Psoas muscle (tissue), 8 donors: ENCODE results near the gene SATB2. TPM values are rescaled to one million over a fixed set of nuclear protein-coding genes. Genes with fewer than 3 reads are reported as not detected.

Experiments
- ATAC-seq, 4 donors: fragments of 200-7000 bp; cut with Tn5 transposase; one replicate each; pipeline ENCODE4 v1.9.1; 2020; ENCODE audit warnings: moderate library complexity in 3 of 4, mild to moderate bottlenecking in 2 of 4
- DNase-seq, 2 donors: peaks; one replicate each; pipeline ENCODE4 v3.0.0-alpha.2; 2020
- H3K27ac ChIP-seq: fragments of 200-600 bp; one replicate; pipeline ENCODE4 v1.8.0; 2022
- H3K27me3 ChIP-seq, 3 donors: fragments of 200-600 bp in 1 of 3; one replicate each; pipeline versions ENCODE4 v1.6.1 to v1.8.0; 2013 to 2022; ENCODE audit warnings: low read length in 2 of 3, mild to moderate bottlenecking in 2 of 3, moderate library complexity in 1 of 3; ENCODE audit not compliant: insufficient read depth in 3 of 3
- H3K36me3 ChIP-seq, 2 donors: fragments of 200-600 bp in 1 of 2; one replicate each; pipeline versions ENCODE4 v1.6.1 to v1.8.0; 2013 to 2022; ENCODE audit warnings: low read depth in 1 of 2, mild to moderate bottlenecking in 1 of 2, moderate library complexity in 1 of 2; ENCODE audit not compliant: insufficient read depth in 1 of 2
- H3K4me1 ChIP-seq: fragments of 200-600 bp; one replicate; pipeline ENCODE4 v1.8.0; 2022
- H3K4me3 ChIP-seq: fragments of 200-600 bp; one replicate; pipeline ENCODE4 v1.8.0; 2022; ENCODE audit warnings: mild to moderate bottlenecking
- H3K9me3 ChIP-seq: fragments of 200-600 bp; one replicate; pipeline ENCODE4 v1.8.0; 2022
- CTCF ChIP-seq: fragments of 200-600 bp; IDR thresholded peaks from one replicate; pipeline ENCODE4 v1.8.0; 2022; ENCODE audit warnings: antibody characterized with exemption
- WGBS, 3 donors: extraction: QIAGEN DNeasy Blood & Tissue Kit; methylation state at CpG; one replicate each; pipeline versions ENCODE4 v1.1.6 to v1.1.7; 2013; 5-methylcytosine and 5-hydroxymethylcytosine counted together
- intact Hi-C, 2 donors: fragments of 100-400 bp; cut with DNase I; formaldehyde crosslinking; loops; one replicate each; pipeline versions ENCODE4 v1.11.0 to v1.14.2; 2022
- polyA plus RNA-seq, 3 donors: library from polyadenylated mRNA; stranded (reverse); fragments of 200-250 nt; gene quantifications; one replicate each; pipeline ENCODE4 v1.2.3, GENCODE V29; 2013
- total RNA-seq, 4 donors: library from RNA; stranded (reverse); fragmentation: NEBNext Ultra II Directional in 2 of 4; extraction: Animal tissue kit (Norgen Biotek cat#: 25700) in 2 of 4; gene quantifications; one replicate each; pipeline versions ENCODE4 v1.2.1 to v1.2.4, GENCODE V29; 2021 to 2023
- donor health status: healthy with polysubstance abuse.
- donor health status: DM: no; HTN: no; CAD: no; lungs with moderate emphysema.
- donor health status: Bipolar disorder and iron deficiency.
- donor health status: healthy.
- donor health status: DM: yes; HTN: yes; CAD: no.
- donor health status: DM: no; HTN: no; CAD: no.
- donor health status: DM: no; HTN: no; CAD: no.
- donor health status: DM: yes; HTN: yes; CAD: no.

SATB2 gene
- total and polyA plus RNA-seq, 7 donors = 0.46 to 2.4 (median 1.6) TPM

GRCh38 chr2:199449956-199450355 lies 7.8 kb downstream of the SATB2 start:
- no peak for ATAC-seq
- 90 to 92% (median 92%) methylated on average over 3 of the region's 3 CpGs for WGBS, 3 donors
- Histone ChIP-seq H3K9me3 (no peaks in the 10 kb centered on the region), H3K27ac (no peak overlapping the region), H3K27me3 (peaks cover 0 to 42% (median 12%) of the 10 kb centered on the region in 3 donors), H3K4me1 (no peaks in the 10 kb centered on the region), H3K4me3 (no peak overlapping the region), H3K36me3 (no peaks in the 10 kb centered on the region)
- no peak for DNase-seq
- intact Hi-C loops = no loop called here
- TF ChIP-seq CTCF = no peak

GRCh38 chr2:199449455-199449854 lies 8.3 kb downstream of the SATB2 start:
- intact Hi-C loops = no loop called here
- 81 to 92% (median 88%) methylated on average over 1 of the region's 1 CpG for WGBS, 3 donors
- no peak for DNase-seq
- ATAC-seq = no peak
- peaks cover 0 to 37% (median 12%) of the 10 kb centered on the region in 3 donors for H3K27me3 ChIP-seq
- no peak for TF ChIP-seq CTCF
- no peaks in the 10 kb centered on the region for H3K4me1 ChIP-seq
- H3K36me3 ChIP-seq = no peaks in the 10 kb centered on the region
- H3K27ac ChIP-seq = no peak overlapping the region
- no peaks in the 10 kb centered on the region for H3K9me3 ChIP-seq
- H3K4me3 ChIP-seq = no peak overlapping the region

- intact Hi-C loops = no loop called here
- 78 to 80% (median 80%) methylated on average over 10 of the region's 10 CpGs for WGBS, 3 donors
- ATAC-seq = no peak
- no peak for TF ChIP-seq CTCF
- Histone ChIP-seq H3K4me3 (no peak overlapping the region), H3K27ac (no peak overlapping the region), H3K27me3 (peaks cover 0 to 14% (median 12%) of the 10 kb centered on the region in 3 donors), H3K36me3 (no peaks in the 10 kb centered on the region), H3K4me1 (no peaks in the 10 kb centered on the region), H3K9me3 (no peaks in the 10 kb centered on the region)
- DNase-seq = no peak
Measured at GRCh38 chr2:199446996-199447576, 10.7 kb downstream of the SATB2 start.

GRCh38 chr2:199444749-199445148 lies 13.0 kb downstream of the SATB2 start:
- intact Hi-C loops = no loop called here
- Histone ChIP-seq H3K36me3 (no peaks in the 10 kb centered on the region), H3K27me3 (peaks cover 0 to 6% (median 2%) of the 10 kb centered on the region in 3 donors)

More at GRCh38 chr2:199444749-199445148, 13.0 kb downstream of the SATB2 start:
- 89 to 92% (median 91%) methylated on average over 4 of the region's 4 CpGs for WGBS, 3 donors
- ATAC-seq (no peak), DNase-seq (no peak)
- no peak for TF ChIP-seq CTCF
- Histone ChIP-seq H3K4me3 (no peak overlapping the region), H3K27ac (no peak overlapping the region), H3K9me3 (no peaks in the 10 kb centered on the region), H3K4me1 (no peaks in the 10 kb centered on the region)
